Gastrocnemius medialis (tissue), 4 donors: ENCODE results near the gene HSPA12B.

Experiments used
- CTCF ChIP-seq, 5 experiments: fragments of 450-650 bp in 3 of 5; fragments of 200-600 bp in 2 of 5; sonication (generic) in 2 of 5; IDR thresholded peaks in 4 of 5; conservative IDR thresholded peaks in 1 of 5; 1 replicate in 4 of 5; 2 replicates in 1 of 5; pipeline ENCODE4 v1.5.1; 2016 to 2019; ENCODE audit warnings: antibody characterized with exemption in 5 of 5, mild to moderate bottlenecking in 3 of 5, moderate library complexity in 3 of 5
- POLR2A ChIP-seq, 2 donors: fragments of 450-650 bp; IDR thresholded peaks; one replicate each; pipeline ENCODE4 v1.6.1; 2017; ENCODE audit warnings: antibody characterized with exemption in 2 of 2, mild to moderate bottlenecking in 2 of 2, moderate library complexity in 2 of 2

DNA sequence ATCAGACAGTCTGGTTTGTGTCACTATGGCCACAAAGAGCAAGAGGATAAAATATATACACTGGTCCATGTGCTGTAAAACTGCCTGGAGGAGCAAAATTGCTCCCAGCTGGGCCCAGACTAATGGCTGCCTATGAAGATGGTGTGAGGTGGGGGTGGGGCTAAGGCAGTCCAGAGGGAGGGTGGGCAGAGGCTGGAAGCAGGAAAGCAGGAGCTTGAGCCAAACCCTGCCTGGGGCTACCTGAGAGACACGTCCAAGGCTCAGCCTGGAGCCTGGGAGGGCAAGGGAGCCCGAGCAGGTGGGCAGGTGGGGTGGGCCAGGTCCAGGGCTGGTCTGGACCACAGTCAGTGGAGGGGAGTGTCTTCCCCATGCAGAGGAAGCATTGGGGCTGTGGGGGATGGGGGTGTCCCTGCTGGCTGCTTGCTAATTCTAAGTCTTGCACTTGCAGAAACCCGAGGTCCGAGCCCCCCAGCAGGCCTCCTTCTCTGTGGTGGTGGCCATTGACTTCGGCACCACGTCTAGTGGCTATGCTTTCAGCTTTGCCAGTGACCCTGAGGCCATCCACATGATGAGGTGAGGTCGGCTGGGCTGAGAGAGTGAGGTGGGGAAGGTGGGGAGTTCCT is 9.5 kb downstream of the HSPA12B start:
- TF ChIP-seq CTCF (IDR thresholded peaks at IDR 0.05 in 4 of 5, conservative IDR thresholded peaks at IDR 0.05 in 1 of 5): no peak
- TF ChIP-seq POLR2A (IDR thresholded peaks at IDR 0.05): no peak
